Sigmoid colon (tissue), 7 donors: Measurements from ENCODE around the gene PHKB. TPM values are rescaled to one million over a fixed set of nuclear protein-coding genes. Genes with fewer than 3 reads are reported as not detected.
"Not testable (repeated sequence)": the region's sequence is repeated elsewhere in the genome, so short reads cannot be mapped to it uniquely, and the experiment has no call there.

ENCODE experiments used
- DNase-seq: peaks from one replicate; pipeline ENCODE4 v3.0.0-alpha.2; 2019
- H3K27ac ChIP-seq, 4 donors: fragments of 200-600 bp; sonication (generic); one replicate each; pipeline ENCODE4 v1.5.1; 2016 to 2019; ENCODE audit warnings: mild to moderate bottlenecking in 1 of 4
- H3K27me3 ChIP-seq, 3 donors: fragments of 200-600 bp; sonication (generic); one replicate each; pipeline ENCODE4 v1.5.1; 2019; ENCODE audit warnings: mild to moderate bottlenecking in 1 of 3
- H3K36me3 ChIP-seq, 4 donors: fragments of 200-600 bp; sonication (generic); one replicate each; pipeline ENCODE4 v1.5.1; 2016 to 2019
- H3K4me1 ChIP-seq, 4 donors: fragments of 200-600 bp; sonication (generic); one replicate each; pipeline ENCODE4 v1.5.1; 2017 to 2019
- H3K4me3 ChIP-seq, 4 donors: fragments of 200-600 bp; sonication (generic); one replicate each; pipeline ENCODE4 v1.5.1; 2017 to 2019; ENCODE audit warnings: mild to moderate bottlenecking in 2 of 4, moderate library complexity in 1 of 4
- H3K9me3 ChIP-seq, 4 donors: fragments of 200-600 bp in 3 of 4; sonication (generic) in 3 of 4; one replicate each; pipeline versions ENCODE4 v1.5.1 to v1.6.1; 2013 to 2019
- CTCF ChIP-seq, 4 experiments: fragments of 450-650 bp in 3 of 4; fragments of 200-600 bp in 1 of 4; IDR thresholded peaks; one replicate each; pipeline ENCODE4 v1.5.1; 2016 to 2019; ENCODE audit warnings: antibody characterized with exemption in 4 of 4, mild to moderate bottlenecking in 3 of 4, moderate library complexity in 2 of 4
- EP300 ChIP-seq, 4 donors: sonication (generic); formaldehyde crosslinking; IDR thresholded peaks; one replicate each; pipeline ENCODE4 v1.6.1; 2017; ENCODE audit warnings: antibody characterized with exemption in 4 of 4
- POLR2A ChIP-seq, 2 donors: fragments of 450-650 bp; IDR thresholded peaks; one replicate each; pipeline ENCODE4 v1.6.1; 2016; ENCODE audit warnings: antibody characterized with exemption in 2 of 2, mild to moderate bottlenecking in 2 of 2, moderate library complexity in 2 of 2
- POLR2AphosphoS5 ChIP-seq, 4 donors: sonication (generic); formaldehyde crosslinking; IDR thresholded peaks; one replicate each; pipeline ENCODE4 v1.6.1; 2017; ENCODE audit warnings: antibody characterized with exemption in 4 of 4
- WGBS, 2 donors: extraction: QIAGEN DNeasy Blood & Tissue Kit; methylation state at CpG; one replicate each; pipeline ENCODE4 v1.1.7; 2013; 5-methylcytosine and 5-hydroxymethylcytosine counted together
- intact Hi-C: fragments of 100-400 bp; cut with DNase I; formaldehyde crosslinking; loops from one replicate; pipeline ENCODE4 v1.15.1; 2023
- polyA plus RNA-seq, 3 donors: library from polyadenylated mRNA; stranded (reverse); fragments of 200-250 nt; gene quantifications; one replicate each; pipeline ENCODE4 v1.2.3, GENCODE V29; 2013
- total RNA-seq, 4 donors: library from RNA; depleted of rRNA; stranded (reverse); fragments of >200 nt; gene quantifications; one replicate each; pipeline ENCODE4 v1.1.0, GENCODE V29; 2016
- donor health status: healthy with polysubstance abuse.
- donor health status: Bipolar disorder and iron deficiency.
- donor health status: healthy.

PHKB gene
- total and polyA plus RNA-seq, 7 donors: 24.6 to 95.6 (median 60.5) TPM

- no peak for DNase-seq
- H3K36me3 ChIP-seq: peaks cover 0 to 49% (median 0%) of the 10 kb centered on the region in 4 donors
- WGBS, 2 donors: 95 to 96% methylated on average over 6 of the region's 6 CpGs
- H3K27me3 ChIP-seq: no peaks in the 10 kb centered on the region
- TF ChIP-seq POLR2AphosphoS5 (IDR thresholded peaks at IDR 0.05): no peak
- no peak for TF ChIP-seq CTCF (IDR thresholded peaks at IDR 0.05)
- TF ChIP-seq EP300 (IDR thresholded peaks at IDR 0.05): no peak
- no peak for TF ChIP-seq POLR2A (IDR thresholded peaks at IDR 0.05)
- intact Hi-C loops: no loop called here
- no peak overlapping the region for H3K4me3 ChIP-seq
- no peaks in the 10 kb centered on the region for H3K9me3 ChIP-seq
- H3K4me1 ChIP-seq: no peaks in the 10 kb centered on the region
- H3K27ac ChIP-seq: no peak overlapping the region
Measured at GRCh38 chr16:47667956-47668355, 206.8 kb downstream of the PHKB start.

- no peaks in the 10 kb centered on the region for H3K4me1 ChIP-seq
- no peak for DNase-seq
- H3K4me3 ChIP-seq: no peak overlapping the region
- TF ChIP-seq POLR2AphosphoS5 (IDR thresholded peaks at IDR 0.05) (no peak), POLR2A (IDR thresholded peaks at IDR 0.05) (no peak), EP300 (IDR thresholded peaks at IDR 0.05) (no peak), CTCF (IDR thresholded peaks at IDR 0.05) (no peak)
- no peaks in the 10 kb centered on the region for H3K9me3 ChIP-seq
- intact Hi-C loops: no loop called here
- no peaks in the 10 kb centered on the region for H3K27me3 ChIP-seq
- no peak overlapping the region for H3K27ac ChIP-seq
- H3K36me3 ChIP-seq: peaks cover 0 to 57% (median 15%) of the 10 kb centered on the region in 4 donors
Measured at GRCh38 chr16:47672475-47672874, 211.3 kb downstream of the PHKB start.

- no peaks in the 10 kb centered on the region for H3K4me1 ChIP-seq
- no peak for TF ChIP-seq CTCF (IDR thresholded peaks at IDR 0.05)
- TF ChIP-seq POLR2A (IDR thresholded peaks at IDR 0.05): no peak
- TF ChIP-seq POLR2AphosphoS5 (IDR thresholded peaks at IDR 0.05): no peak
- TF ChIP-seq EP300 (IDR thresholded peaks at IDR 0.05): no peak
- no peak overlapping the region for H3K27ac ChIP-seq
- no peak for DNase-seq
- H3K27me3 ChIP-seq: no peaks in the 10 kb centered on the region
- H3K9me3 ChIP-seq: no peaks in the 10 kb centered on the region
- H3K36me3 ChIP-seq: peaks cover 0 to 33% (median 15%) of the 10 kb centered on the region in 4 donors
- intact Hi-C loops: no loop called here
- 96 to 97% methylated on average over 4 of the region's 4 CpGs for WGBS, 2 donors
- no peak overlapping the region for H3K4me3 ChIP-seq
Measured at GRCh38 chr16:47676635-47677177, 215.6 kb downstream of the PHKB start.

GRCh38 chr16:47681571-47681970 lies 220.4 kb downstream of the PHKB start:
- H3K27ac ChIP-seq, H3K4me1 ChIP-seq, H3K4me3 ChIP-seq, intact Hi-C loops, DNase-seq, H3K9me3 ChIP-seq, H3K27me3 ChIP-seq: not testable (repeated sequence)
- peaks cover 0 to 32% (median 12%) of the 10 kb centered on the region in 4 donors for H3K36me3 ChIP-seq
- 96 to 97% methylated on average over 2 of the region's 3 CpGs for WGBS, 2 donors

GRCh38 chr16:47687694-47688093 lies 226.6 kb downstream of the PHKB start:
- Histone ChIP-seq H3K27ac (no peak overlapping the region), H3K4me3 (no peak overlapping the region), H3K9me3 (no peaks in the 10 kb centered on the region), H3K27me3 (no peaks in the 10 kb centered on the region), H3K36me3 (peaks cover 0 to 68% (median 27%) of the 10 kb centered on the region in 4 donors), H3K4me1 (no peaks in the 10 kb centered on the region)
- intact Hi-C loops: no loop called here
- TF ChIP-seq POLR2A (IDR thresholded peaks at IDR 0.05) (no peak), CTCF (IDR thresholded peaks at IDR 0.05) (no peak), EP300 (IDR thresholded peaks at IDR 0.05) (no peak), POLR2AphosphoS5 (IDR thresholded peaks at IDR 0.05) (no peak)
- no peak for DNase-seq
- 90 to 96% methylated on average over 2 of the region's 2 CpGs for WGBS, 2 donors
